ENCODE data around the gene ANKS1B. TPM values are rescaled to one million over a fixed set of nuclear protein-coding genes. Genes with fewer than 3 reads are reported as not detected.

Gene ANKS1B
- total RNA-seq, 3 donors from 2014 or later (not counting 1 experiment from before 2014, with no cell fraction given) = not detected

- H3K27me3 ChIP-seq (ENCODE audit: control insufficient read depth, insufficient read depth, low read length) = no peaks in the 10 kb centered on the region
- Mint-ChIP-seq H3K27me3 (ENCODE audit: low read depth in 2 of 2) (peaks cover 0 to 6% of the 10 kb centered on the region in 2 donors), H3K4me3 (no peak overlapping the region), H3K9me3 (peaks cover 0 to 3% of the 10 kb centered on the region in 2 donors), H3K4me1 (no peaks in the 10 kb centered on the region), H3K27ac (no peak overlapping the region), H3K36me3 (no peaks in the 10 kb centered on the region)
- H3K27ac ChIP-seq (ENCODE audit: low read length) = no peak overlapping the region
- DNase-seq (no peak), ATAC-seq (no peak)
- H3K4me1 ChIP-seq (ENCODE audit: control insufficient read depth, insufficient read depth, low read length) = no peaks in the 10 kb centered on the region
- TF ChIP-seq, protein P1, sequence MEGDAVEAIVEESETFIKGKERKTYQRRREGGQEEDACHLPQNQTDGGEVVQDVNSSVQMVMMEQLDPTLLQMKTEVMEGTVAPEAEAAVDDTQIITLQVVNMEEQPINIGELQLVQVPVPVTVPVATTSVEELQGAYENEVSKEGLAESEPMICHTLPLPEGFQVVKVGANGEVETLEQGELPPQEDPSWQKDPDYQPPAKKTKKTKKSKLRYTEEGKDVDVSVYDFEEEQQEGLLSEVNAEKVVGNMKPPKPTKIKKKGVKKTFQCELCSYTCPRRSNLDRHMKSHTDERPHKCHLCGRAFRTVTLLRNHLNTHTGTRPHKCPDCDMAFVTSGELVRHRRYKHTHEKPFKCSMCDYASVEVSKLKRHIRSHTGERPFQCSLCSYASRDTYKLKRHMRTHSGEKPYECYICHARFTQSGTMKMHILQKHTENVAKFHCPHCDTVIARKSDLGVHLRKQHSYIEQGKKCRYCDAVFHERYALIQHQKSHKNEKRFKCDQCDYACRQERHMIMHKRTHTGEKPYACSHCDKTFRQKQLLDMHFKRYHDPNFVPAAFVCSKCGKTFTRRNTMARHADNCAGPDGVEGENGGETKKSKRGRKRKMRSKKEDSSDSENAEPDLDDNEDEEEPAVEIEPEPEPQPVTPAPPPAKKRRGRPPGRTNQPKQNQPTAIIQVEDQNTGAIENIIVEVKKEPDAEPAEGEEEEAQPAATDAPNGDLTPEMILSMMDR (IDR thresholded peaks at IDR 0.05) = no peak
- intact Hi-C loops (cut with micrococcal nuclease) = no loop called here
- WGBS (ENCODE audit: insufficient coverage) = 30% methylated on average over 2 of the region's 2 CpGs
- H3K9me3 ChIP-seq (ENCODE audit: control insufficient read depth, insufficient read depth, low read length) = peaks cover 4% of the 10 kb centered on the region
- no peaks in the 10 kb centered on the region for H3K36me3 ChIP-seq (ENCODE audit: control insufficient read depth, insufficient read depth, low read length)
- H3K4me3 ChIP-seq (ENCODE audit: low read length) = no peak overlapping the region
Measured at GRCh38 chr12:98939350-98939749, 1045.4 kb downstream of the ANKS1B start.

GRCh38 chr12:98935847-98936246, 1048.9 kb downstream of the ANKS1B start:
- no peaks in the 10 kb centered on the region for H3K27me3 ChIP-seq (ENCODE audit: control insufficient read depth, insufficient read depth, low read length)
- H3K36me3 Mint-ChIP-seq = no peaks in the 10 kb centered on the region
- peaks cover 0 to 6% of the 10 kb centered on the region in 2 donors for H3K27me3 Mint-ChIP-seq (ENCODE audit: low read depth in 2 of 2)
- H3K4me1 Mint-ChIP-seq = no peaks in the 10 kb centered on the region
- WGBS (ENCODE audit: insufficient coverage) = no CpG with 5 or more reads among the region's 2 CpGs
- H3K4me1 ChIP-seq (ENCODE audit: control insufficient read depth, insufficient read depth, low read length) = no peaks in the 10 kb centered on the region
- H3K9me3 Mint-ChIP-seq = peaks cover 0 to 6% of the 10 kb centered on the region in 2 donors
- DNase-seq (no peak), ATAC-seq (no peak)
- H3K27ac ChIP-seq (ENCODE audit: low read length) = no peak overlapping the region
- no peak overlapping the region for H3K4me3 ChIP-seq (ENCODE audit: low read length)
- no peak overlapping the region for H3K27ac Mint-ChIP-seq
- TF ChIP-seq, protein P1 (IDR thresholded peaks at IDR 0.05) = no peak
- no peaks in the 10 kb centered on the region for H3K9me3 ChIP-seq (ENCODE audit: control insufficient read depth, insufficient read depth, low read length)
- intact Hi-C loops (cut with micrococcal nuclease) = no loop called here
- no peaks in the 10 kb centered on the region for H3K36me3 ChIP-seq (ENCODE audit: control insufficient read depth, insufficient read depth, low read length)
- no peak overlapping the region for H3K4me3 Mint-ChIP-seq

GRCh38 chr12:98922871-98923270, 1061.9 kb downstream of the ANKS1B start:
- Histone ChIP-seq H3K36me3 (ENCODE audit: control insufficient read depth, insufficient read depth, low read length) (no peaks in the 10 kb centered on the region), H3K4me3 (ENCODE audit: low read length) (no peak overlapping the region), H3K27ac (ENCODE audit: low read length) (no peak overlapping the region), H3K4me1 (ENCODE audit: control insufficient read depth, insufficient read depth, low read length) (no peaks in the 10 kb centered on the region), H3K9me3 (ENCODE audit: control insufficient read depth, insufficient read depth, low read length) (no peaks in the 10 kb centered on the region), H3K27me3 (ENCODE audit: control insufficient read depth, insufficient read depth, low read length) (no peaks in the 10 kb centered on the region)
- intact Hi-C loops (cut with micrococcal nuclease) = no loop called here
- ATAC-seq (no peak), DNase-seq (no peak)
- no peak overlapping the region for H3K27ac Mint-ChIP-seq
- TF ChIP-seq, protein P1 (IDR thresholded peaks at IDR 0.05) = no peak
- H3K9me3 Mint-ChIP-seq = peaks cover 4 to 8% of the 10 kb centered on the region in 2 donors
- peaks cover 0 to 5% of the 10 kb centered on the region in 2 donors for H3K27me3 Mint-ChIP-seq (ENCODE audit: low read depth in 2 of 2)
- H3K4me1 Mint-ChIP-seq = no peaks in the 10 kb centered on the region
- H3K4me3 Mint-ChIP-seq = no peak overlapping the region
- no peaks in the 10 kb centered on the region for H3K36me3 Mint-ChIP-seq

DNA sequence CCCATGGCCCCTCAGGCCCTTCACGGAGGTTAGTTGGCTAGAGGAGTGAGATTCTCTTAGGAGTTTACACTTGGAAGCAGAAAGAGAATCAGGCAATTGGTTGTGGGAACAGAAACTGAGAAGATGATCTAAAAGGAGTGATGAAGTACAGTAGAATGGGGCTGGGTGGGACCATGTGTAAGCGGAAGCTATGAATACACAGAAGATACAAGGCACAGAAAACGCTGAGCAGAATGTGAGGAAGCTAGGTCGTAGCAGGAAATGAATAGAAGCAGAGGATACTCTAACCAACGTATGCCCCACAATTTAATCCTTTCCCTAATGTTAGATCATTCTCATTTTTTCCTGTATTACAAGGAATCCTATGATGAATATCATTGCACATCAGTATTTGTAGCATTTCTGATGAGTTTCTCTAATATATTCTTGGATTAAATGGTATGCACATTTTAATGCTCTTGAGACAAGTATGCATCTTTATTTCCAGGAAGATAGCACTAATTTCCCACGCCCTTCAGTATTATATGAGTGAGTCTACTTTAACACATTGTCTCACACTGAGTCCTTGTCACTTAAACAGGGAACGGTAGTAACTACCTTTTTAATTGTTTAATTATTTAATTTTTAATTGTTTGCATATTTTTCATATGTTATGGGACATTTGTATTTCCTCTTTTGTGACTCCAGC, 1066.4 kb downstream of the ANKS1B start:
- Histone ChIP-seq H3K27ac (ENCODE audit: low read length) (no peak overlapping the region), H3K4me1 (ENCODE audit: control insufficient read depth, insufficient read depth, low read length) (no peaks in the 10 kb centered on the region), H3K4me3 (ENCODE audit: low read length) (no peak overlapping the region), H3K27me3 (ENCODE audit: control insufficient read depth, insufficient read depth, low read length) (no peaks in the 10 kb centered on the region), H3K36me3 (ENCODE audit: control insufficient read depth, insufficient read depth, low read length) (no peaks in the 10 kb centered on the region), H3K9me3 (ENCODE audit: control insufficient read depth, insufficient read depth, low read length) (no peaks in the 10 kb centered on the region)
- Mint-ChIP-seq H3K27ac (no peak overlapping the region), H3K4me1 (no peaks in the 10 kb centered on the region), H3K27me3 (ENCODE audit: low read depth in 2 of 2) (peaks cover 0 to 3% of the 10 kb centered on the region in 2 donors), H3K9me3 (peaks cover 0 to 7% of the 10 kb centered on the region in 2 donors), H3K36me3 (no peaks in the 10 kb centered on the region), H3K4me3 (no peak overlapping the region)
- no peak for ATAC-seq
- WGBS (ENCODE audit: insufficient coverage) = 81% methylated on average over 2 of the region's 7 CpGs
- intact Hi-C loops (cut with micrococcal nuclease) = no loop called here
- TF ChIP-seq, protein P1 (IDR thresholded peaks at IDR 0.05) = no peak
- no peak for DNase-seq

Data from natural killer cell (primary cell).